Raji (cell line): ENCODE data around the gene HOXA4.

ENCODE experiments used
- POLR2A ChIP-seq: IDR thresholded peaks from 2 replicates; pipeline ENCODE4 v1.6.1; 2011; ENCODE audit warnings: low read depth, low read length, control low read depth; ENCODE audit not compliant: insufficient read depth

The HOXA4 gene

DNA sequence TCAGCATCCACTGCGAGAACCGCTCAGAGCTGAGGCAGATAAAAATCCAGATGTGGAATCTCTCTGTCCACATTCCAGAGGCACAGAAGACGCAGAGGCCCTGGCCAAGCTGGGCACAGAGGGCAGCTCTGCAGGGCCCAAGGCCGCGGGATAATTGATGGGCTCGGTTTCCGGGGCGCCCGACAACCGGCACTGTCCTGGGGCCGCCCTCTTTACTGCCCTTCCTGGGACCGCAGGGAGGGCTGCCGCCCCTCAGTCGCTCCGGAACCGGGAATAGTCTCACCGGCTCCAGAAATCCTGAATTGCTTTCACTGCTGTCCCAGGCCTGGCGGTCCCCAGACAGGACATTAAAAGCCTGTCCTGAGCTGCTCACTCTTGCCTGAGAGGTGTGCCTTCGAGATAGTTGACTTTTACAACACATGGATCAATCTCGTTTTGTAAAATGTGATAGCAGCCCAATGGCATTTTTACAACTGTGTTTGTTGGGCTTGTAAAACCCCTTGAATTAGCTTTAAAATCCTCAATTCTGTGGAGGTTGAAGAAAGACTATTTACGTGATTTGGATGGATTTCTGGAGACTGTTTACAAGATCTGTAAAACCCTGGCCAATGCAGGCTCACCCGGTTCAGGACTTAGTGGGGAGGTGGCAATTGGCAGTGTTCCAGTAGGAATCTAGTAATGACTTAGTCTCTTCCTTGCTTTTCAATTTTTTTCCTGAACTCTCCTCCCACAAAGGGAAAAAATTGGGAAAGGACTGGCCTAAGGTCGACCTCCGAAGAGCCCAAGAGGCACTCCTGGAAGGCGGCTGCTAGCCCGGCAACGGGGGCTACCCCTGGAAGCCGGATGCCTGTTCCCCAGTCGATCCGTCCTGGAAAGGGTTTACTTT lies 18.4 kb upstream of the HOXA4 start:
- TF ChIP-seq POLR2A = no peak

- TF ChIP-seq POLR2A = no peak
Observed at GRCh38 chr7:27148031-27148755, 17.6 kb upstream of the HOXA4 start.

GRCh38 chr7:27147199-27148030 lies 16.9 kb upstream of the HOXA4 start, which contains the start of gene HOXA6:
Gene HOXA6 (minus strand): TSS chr7:27147774. CDS start chr7:27147749, 25 bp downstream.
- TF ChIP-seq POLR2A = no peak

DNA sequence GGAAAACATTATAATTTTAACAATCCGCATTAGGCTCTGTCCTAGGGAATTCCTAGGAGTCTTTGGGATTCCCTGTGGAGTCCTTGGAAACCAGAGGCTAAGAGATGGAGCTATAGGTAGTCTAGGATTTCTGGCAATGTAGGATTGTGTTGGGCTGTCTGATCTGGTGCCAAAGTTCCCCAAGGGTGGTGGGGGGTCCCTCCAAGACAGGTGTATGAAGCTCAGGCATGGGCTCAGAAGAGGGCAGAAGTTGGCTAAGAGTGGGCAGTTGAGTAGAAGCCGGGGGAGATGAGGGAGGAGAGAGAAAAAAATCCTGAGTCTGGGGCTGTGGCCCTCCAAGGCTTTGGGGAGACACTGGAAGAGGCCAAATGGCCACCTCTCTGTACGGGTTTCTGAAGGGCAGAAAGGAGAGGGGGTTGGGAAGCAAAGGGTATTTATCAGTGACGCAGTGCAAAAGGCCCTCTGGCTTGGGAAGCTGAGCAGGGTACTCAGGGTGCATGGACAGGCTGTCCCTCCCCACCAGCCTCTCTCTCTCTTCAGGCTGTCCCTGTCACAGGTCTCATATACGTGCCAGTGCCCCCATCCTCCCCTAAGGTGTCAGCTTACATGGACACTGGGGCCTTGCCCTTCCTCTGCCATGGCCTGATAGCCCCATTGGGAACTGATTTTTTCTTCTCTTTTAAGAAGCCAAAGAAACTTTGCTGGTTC lies 16.1 kb upstream of the HOXA4 start:
- TF ChIP-seq POLR2A = no peak

- TF ChIP-seq POLR2A = no peak
Observed at GRCh38 chr7:27145914-27146412, 15.4 kb upstream of the HOXA4 start.

- TF ChIP-seq POLR2A = no peak
Observed at GRCh38 chr7:27145165-27145913, 14.8 kb upstream of the HOXA4 start.

DNA sequence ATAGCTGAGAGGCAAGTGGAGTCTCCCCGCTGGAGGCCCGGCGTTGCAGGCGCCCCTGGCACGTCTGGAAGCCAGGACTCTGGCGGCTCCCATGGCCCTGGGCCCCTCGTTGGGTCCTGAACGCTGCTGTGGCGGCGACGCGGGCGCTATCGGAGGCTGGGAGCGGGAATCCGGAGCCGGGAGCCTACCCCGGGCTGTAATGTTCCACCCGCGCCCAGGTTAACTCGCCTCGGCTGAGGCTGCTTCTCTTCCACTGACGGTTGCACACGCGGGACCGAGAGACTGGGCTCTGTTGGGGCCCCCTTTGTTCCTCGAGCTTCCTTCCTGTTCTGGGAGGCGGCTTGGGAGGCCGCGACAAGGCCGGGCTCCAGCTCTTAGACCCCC lies 14.2 kb upstream of the HOXA4 start:
- no peak for TF ChIP-seq POLR2A

GRCh38 chr7:27143950-27144780 lies 13.6 kb upstream of the HOXA4 start:
- no peak for TF ChIP-seq POLR2A

GRCh38 chr7:27143023-27143949 lies 12.7 kb upstream of the HOXA4 start, which contains the start of gene HOXA5:
Gene HOXA5 (minus strand): TSS chr7:27143681. CDS start chr7:27143607, 74 bp downstream.
- TF ChIP-seq POLR2A = no peak

GRCh38 chr7:27142580-27143022 lies 12.0 kb upstream of the HOXA4 start:
- TF ChIP-seq POLR2A = no peak

- TF ChIP-seq POLR2A = no peak
Observed at GRCh38 chr7:27141923-27142579, 11.5 kb upstream of the HOXA4 start.
